Measurements from ENCODE around the gene C6orf62.
"Not testable (repeated sequence)": the region's sequence is repeated elsewhere in the genome, so short reads cannot be mapped to it uniquely, and the experiment has no call there.

Gene C6orf62

DNA sequence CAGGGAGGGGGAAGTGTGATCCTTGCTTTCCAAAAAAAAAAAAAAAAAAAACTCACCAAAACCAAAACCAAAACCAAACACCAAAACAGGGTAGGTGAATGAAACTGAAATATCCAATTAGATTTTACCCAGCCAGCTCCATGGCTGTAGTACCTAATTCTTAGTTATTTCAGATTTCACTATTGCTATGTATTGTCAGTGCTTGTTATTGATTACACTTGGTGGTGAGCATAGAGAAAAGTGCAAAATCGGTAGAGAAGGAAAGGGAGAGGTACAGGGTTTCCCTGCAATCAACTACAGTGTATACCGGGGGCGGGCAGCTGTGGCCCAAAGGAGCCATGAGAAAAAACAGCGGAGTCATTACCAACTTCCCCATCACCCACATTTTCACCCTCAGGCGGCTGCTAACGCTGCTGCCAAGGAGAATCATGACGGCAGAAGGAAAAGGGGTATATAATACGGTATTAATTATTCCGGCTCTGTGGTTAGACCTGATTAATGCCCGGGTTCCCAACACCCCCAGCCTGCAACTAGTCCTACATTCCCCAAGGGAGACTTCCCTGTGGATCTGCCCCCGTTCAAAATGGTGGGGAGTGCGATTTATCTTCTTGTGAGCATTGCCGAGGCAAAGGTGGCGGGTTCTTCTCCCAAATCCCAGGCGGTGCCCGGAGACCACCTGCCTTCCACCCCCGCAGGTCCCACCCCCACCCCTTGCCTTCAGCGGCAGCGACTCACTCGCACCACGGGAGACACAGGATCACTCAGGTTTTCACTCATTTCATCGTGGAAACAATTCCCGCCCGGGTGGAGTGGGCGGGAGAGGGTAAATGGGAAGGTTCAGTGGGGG lies at the start of gene C6orf62:
TSS of gene C6orf62 (minus strand) at position 30 of the 847 bp plus-strand sequence. CDS start 486 bp downstream, outside the sequence.
- DNase-seq = no peak

- DNase-seq = no peak
Observed at GRCh38 chr6:24768361-24768760, 49.4 kb upstream of the C6orf62 start.

DNA sequence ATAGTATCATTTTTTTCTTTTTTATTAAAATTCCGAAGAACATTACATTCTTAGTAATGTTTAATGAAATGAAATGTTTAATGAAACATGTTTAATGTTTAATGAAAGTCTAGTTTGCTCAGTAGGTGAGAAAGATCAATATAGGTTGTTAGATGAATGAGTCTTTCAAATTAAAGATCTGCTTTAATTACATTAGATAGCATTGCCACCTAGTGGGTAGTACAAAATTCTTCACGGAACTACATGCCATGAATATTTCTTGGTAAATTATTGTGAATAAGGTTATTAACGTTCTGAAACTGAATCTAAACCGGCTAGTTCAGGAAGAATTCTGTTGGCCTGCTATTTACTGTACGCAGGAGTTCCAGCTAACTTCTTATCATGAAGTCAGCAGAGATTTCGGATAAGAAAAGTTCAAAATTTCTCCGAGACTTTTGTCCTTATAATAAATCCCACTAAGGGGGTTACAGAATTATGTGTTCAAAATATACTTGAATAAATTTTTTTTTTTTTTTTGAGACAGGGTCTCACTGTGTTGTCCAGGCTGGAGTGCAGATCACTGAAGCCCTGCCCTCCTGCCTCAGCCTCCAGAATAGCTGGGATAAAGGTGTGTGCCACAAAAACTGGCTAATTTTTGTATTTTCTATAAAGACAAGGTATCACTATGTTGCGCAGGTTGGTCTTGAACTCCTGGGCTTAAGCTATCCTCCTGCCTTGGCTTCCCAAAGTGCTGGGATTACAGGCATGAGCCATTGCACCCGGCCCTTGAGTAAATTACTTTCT lies 47.9 kb upstream of the C6orf62 start:
- no peak for DNase-seq

GRCh38 chr6:24765968-24766367 lies 47.0 kb upstream of the C6orf62 start:
- DNase-seq = not testable (repeated sequence)

DNA sequence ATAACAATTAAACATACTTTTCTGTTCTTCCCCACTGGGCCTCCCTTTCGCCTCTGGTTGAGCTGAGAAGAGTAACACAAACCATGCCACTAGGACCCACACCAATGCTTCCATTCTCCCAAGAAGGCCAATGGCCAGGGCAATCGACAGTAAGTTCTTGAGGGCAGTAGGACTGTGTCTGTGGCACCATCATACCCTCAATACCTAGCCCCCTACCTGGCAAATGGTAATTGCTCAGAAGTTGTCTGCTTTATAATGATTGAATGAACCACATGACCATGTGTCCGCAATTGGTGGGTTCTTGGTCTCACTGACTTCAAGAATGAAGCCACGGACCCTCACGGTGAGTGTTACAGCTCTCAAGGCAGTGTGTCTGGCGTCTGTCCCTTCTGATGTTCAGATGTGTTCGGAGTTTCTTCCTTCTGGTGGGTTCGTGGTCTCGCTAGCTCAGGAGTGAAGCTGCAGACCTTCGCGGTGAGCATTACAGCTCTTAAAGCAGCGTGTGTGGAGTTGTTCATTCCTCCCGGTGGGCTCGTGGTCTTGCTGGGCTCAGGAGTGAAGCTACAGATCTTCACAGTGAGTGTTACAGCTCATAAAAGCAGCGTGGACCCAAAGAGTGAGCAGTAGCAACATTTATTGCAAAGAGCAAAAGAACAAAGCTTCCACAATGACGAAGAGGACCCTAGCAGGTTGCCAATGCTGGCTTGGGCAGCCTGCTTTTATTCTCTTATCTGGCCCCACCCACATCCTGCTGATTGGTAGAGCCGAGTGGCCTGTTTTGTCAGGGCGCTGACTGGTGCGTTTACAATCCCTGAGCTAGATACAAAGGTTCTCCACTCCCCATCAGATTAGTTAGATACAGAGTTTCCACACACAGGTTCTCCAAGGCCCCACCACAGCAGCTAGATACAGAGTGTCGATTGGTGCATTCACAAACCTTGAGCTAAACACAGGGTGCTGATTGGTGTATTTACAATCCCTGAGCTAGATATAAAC lies 46.2 kb upstream of the C6orf62 start:
- not testable (repeated sequence) for DNase-seq

DNA sequence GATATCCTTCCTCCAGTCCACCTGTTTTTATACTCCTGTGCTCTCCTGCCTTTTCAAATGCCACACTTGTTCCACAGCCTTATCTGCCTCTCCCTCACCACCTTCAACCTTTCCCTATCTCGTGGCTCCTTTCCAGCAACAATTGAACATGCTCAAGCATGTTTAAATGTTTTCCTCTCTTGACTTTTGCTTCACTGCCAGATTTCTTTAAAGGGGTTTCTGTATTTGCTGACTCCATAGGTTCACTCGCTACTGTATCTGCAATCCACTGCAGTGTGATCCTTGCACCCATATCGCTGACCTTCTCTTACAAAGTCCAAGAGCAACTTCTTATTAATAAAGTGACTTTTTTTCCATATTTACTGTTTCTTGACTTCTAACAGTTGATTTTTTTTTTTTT lies 44.6 kb upstream of the C6orf62 start:
- DNase-seq = no peak

DNA sequence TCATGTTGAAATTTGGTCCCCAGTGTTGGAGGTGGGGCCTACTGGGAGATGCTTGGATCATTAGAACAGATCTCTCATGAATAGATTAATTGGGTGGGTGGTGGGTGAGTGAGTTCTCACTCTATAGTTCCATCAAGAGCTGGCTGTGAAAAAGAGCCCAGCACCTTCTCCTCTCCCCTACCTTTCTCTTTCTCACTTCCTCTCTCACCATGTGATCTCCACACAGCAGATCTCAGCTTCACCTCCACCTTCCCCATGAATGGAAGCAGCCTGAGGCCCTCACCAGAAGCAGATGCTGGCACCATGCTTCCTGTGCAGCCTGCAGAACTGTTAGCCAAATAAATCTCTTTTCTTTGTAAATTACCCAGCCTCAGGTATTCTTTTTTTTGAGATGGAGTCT lies 42.9 kb upstream of the C6orf62 start:
- no peak for DNase-seq

DNA sequence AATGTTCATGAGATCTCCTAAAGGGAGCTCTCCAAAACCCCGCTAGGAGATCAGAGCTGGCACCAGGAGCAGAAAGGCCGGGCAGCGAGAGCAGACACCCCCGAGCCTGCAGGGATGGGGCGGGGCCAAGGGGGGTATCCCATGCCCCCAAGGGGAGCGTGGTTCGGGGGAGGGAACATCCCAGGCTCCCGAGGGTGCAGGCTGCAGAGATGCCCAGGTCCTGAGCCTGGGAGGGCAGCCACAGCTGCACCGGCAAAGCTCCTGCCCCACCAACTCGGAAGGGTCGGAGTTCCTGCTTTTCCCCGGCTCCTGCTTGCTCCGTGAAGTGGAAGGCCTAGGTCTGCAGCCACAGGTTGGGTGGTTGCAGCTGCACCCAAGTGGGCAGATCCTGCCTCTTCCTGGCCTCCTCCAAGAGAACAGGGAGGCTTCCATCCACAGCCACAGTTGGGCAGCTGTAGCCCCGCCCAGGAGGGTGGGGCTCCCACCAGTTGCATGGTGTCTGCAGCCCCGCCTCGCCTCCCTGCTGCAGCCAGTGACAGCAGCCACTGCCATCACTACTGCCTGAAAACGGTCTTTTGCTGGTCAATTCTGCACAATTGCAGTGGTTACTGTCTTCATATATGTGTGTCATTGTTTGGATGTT lies 42.4 kb upstream of the C6orf62 start:
- no peak for DNase-seq

DNA sequence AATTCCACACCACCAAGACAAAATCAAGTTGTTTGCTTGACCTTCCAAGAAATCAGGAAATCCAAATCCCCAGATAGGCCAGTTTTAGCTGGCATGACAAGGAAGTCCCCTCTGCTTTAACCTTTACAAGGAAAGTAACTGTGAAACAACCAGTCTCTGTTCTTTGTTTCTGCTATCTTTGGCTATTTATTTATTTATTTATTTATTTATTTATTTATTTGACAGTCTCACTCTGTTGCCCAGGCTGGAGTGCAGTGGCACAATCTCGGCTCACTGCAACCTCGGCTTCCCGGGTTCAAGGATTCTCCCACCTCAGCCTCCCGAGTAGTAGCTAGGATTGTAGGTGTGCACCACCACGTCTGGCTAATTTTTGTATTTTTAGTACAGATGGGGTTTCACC lies 41.3 kb upstream of the C6orf62 start:
- DNase-seq = no peak

GRCh38 chr6:24759718-24760117 lies 40.8 kb upstream of the C6orf62 start:
- DNase-seq = no peak

DNA sequence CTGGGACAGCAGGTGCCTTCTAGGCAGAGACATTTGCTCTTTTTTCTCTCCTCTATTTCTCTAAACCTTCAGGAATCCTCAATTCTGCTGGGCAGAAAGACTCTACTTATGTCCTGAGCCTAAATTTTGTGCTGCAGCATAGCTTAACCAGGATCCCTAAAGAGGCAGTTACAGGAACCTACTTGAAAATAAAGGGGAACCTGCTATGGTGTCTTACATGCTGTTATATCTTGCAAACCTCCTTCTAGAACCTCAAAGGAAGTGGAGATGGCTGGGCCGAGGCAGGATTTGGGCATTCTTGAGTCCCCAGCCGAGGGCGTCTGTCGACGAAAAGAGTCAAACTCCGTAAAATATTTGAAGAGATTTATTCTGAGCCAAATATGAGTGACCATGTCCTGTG lies 38.7 kb upstream of the C6orf62 start:
- no peak for DNase-seq

- DNase-seq = no peak
Observed at GRCh38 chr6:24755279-24755678, 36.3 kb upstream of the C6orf62 start.

- not testable (repeated sequence) for DNase-seq
Observed at GRCh38 chr6:24754378-24754777, 35.4 kb upstream of the C6orf62 start.

DNA sequence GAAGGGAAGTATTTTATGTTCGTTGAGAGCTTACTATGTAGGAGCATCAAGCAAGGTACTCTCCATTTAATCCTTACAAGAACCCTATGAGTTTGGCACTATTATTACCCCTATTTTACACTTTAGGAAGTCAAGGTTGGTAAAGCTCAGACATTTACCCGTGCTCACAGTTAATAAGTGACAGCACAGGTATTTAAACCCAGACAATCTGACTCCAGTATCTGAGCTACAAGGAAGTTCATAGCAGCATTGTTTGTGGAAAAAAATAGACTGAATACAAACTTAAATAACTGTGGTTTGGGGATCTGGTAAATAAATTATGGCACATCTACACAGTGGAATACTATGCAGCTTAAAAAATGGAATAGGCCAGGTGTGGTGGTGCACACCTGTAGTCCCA lies 34.6 kb upstream of the C6orf62 start:
- no peak for DNase-seq

DNA sequence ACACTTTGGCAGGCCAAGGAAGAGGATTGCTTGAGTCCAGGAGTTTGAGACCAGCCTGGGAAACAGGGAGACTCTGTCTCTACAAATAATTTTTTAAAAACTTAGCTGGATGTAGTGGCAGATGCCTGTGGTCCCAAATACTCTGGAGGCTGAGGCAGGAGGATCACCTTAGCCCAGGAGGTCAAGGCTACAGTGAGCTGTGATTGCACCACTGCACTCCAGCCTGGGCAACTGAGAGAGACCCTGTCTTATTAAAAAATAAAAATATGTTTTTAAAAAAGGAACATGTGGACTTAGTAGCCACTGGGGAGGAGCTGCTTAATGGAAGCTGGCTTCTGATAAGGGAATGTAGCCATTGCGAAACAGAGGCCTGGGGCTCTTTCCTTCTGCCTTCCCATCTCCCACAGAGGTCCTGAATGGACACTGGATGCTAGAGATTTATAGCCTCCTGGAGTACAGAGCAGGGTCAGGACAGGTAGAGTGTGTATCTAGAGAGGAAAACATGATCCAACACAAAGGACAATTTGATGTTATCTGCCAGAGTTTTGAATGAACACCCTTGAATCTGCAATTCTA lies 34.1 kb upstream of the C6orf62 start:
- DNase-seq = no peak

DNA sequence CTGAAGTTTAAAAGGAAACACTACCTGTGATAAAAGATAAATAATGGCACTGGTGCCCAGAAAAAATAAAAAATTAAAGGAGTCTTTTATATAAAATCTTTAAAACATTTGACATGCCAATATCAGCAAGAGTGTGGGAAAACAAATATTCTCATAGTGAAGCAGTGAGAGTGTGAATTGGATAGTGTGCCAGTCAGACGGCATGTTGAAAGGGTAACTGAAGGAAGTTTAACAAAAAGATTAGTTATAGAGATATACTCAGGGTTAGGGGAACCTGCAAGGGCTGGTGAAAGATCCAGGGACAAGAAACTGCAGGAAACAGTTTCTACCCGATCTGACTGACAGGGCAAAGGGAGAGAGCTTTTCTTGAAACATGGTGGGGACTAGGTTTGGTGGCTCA lies 33.5 kb upstream of the C6orf62 start:
- DNase-seq = no peak

DNA sequence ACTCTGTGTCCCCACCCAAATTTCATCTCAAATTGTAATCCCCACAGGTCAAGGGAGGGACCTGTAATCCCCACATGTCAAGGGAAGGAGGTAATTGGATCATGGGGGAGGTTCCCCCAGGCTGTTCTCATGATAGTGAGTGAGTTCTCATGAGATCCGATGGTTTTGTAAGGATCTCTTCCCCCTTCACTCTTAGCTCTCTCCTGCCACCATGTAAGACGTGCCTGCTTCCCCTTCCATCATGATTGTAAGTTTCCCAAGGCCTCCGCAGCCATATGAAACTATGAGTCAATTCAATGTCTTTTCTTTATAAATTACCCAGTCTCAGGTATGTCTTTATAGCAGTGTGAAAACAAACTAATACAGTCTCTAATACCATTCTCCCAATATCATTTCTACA lies 31.9 kb upstream of the C6orf62 start:
- DNase-seq = not testable (repeated sequence)

GRCh38 chr6:24749297-24749696 lies 30.3 kb upstream of the C6orf62 start:
- no peak for DNase-seq

GRCh38 chr6:24744911-24745310 lies 26.0 kb upstream of the C6orf62 start:
- DNase-seq = no peak

DNA sequence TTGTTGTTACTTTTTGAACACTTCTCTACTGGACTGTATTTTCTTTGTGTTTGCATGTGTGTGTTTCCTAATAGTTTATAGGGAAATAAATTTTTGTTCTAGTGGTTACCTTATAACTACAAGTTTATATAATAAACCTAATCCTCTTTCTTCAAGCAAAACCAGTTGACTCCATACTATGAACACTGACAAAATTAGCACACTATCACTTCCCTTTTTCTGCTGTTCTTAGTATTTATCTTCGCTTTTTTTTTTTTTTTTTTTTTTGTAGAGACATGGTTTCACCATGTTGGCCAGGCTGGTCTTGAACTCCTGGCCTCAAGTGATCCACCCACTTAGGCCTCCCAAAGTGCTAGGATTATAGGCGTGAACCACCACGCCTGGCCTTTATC lies 25.0 kb upstream of the C6orf62 start:
- DNase-seq = no peak

- no peak for DNase-seq
Observed at GRCh38 chr6:24743265-24743943, 24.4 kb upstream of the C6orf62 start.

Measured in cerebellar nuclear complex (tissue), 1 donor.